Measurements from ENCODE around the gene ZIC4.

Gene ZIC4

GRCh38 chr3:147418371-147418781 lies 12.0 kb upstream of the ZIC4 start:
- DNase-seq, result no peak

- no peak for DNase-seq
These were observed 11.4 kb upstream of the ZIC4 start for GRCh38 chr3:147417551-147418295.

- no peak for DNase-seq
These were observed 10.6 kb upstream of the ZIC4 start for GRCh38 chr3:147416931-147417330.

GRCh38 chr3:147415874-147416273 lies 9.5 kb upstream of the ZIC4 start:
- DNase-seq, result no peak

- DNase-seq, result no peak
These were observed 8.9 kb upstream of the ZIC4 start for GRCh38 chr3:147415286-147415685.

- no peak for DNase-seq
These were observed 8.2 kb upstream of the ZIC4 start for GRCh38 chr3:147414390-147415138.

GRCh38 chr3:147413686-147414389 lies 7.5 kb upstream of the ZIC4 start:
- no peak for DNase-seq

GRCh38 chr3:147412917-147413685 lies 6.8 kb upstream of the ZIC4 start:
- DNase-seq, result no peak

- DNase-seq, result no peak
These were observed 6.0 kb upstream of the ZIC4 start for GRCh38 chr3:147412261-147412916.

GRCh38 chr3:147411815-147412241 lies 5.5 kb upstream of the ZIC4 start:
- no peak for DNase-seq

GRCh38 chr3:147411238-147411814 lies 5.0 kb upstream of the ZIC4 start:
- no peak for DNase-seq

GRCh38 chr3:147410526-147411237 lies 4.3 kb upstream of the ZIC4 start:
- no peak for DNase-seq

- DNase-seq, result no peak
These were observed 3.8 kb upstream of the ZIC4 start for GRCh38 chr3:147410116-147410525.

- DNase-seq, result peak in 7 of 56 donors; percentile 16 to 65 (median 40)
These were observed 3.1 kb upstream of the ZIC4 start, which contains the start of gene ZIC1 for GRCh38 chr3:147409143-147410115. ZIC1 (plus strand) TSS chr3:147409365; CDS start chr3:147410113, 748 bp downstream.

GRCh38 chr3:147408188-147409100 lies 2.1 kb upstream of the ZIC4 start:
- no peak for DNase-seq

- no peak for DNase-seq
These were observed 1.3 kb upstream of the ZIC4 start for GRCh38 chr3:147407498-147408187.

- no peak for DNase-seq
These were observed 763 bp upstream of the ZIC4 start for GRCh38 chr3:147407114-147407497.
